ENCODE measurements around the gene DGKI.

GRCh38 chr7:137753948-137754851 lies 92.6 kb downstream of the DGKI start:
- TF ChIP-seq CTCF (IDR thresholded peaks at IDR 0.05) (no peak), EZH2 (IDR thresholded peaks at IDR 0.05; ENCODE audit: borderline replicate concordance, insufficient read depth, low read depth, low read length, poor library complexity, severe bottlenecking) (no peak)

Measured in B cell (primary cell).